GM12878 (cell line): ENCODE measurements around the gene KCNK7. TPM values are rescaled to one million over a fixed set of nuclear protein-coding genes. Genes with fewer than 3 reads are reported as not detected.

Experiments
- ASH2L ChIP-seq: fragments of 300-600, 200-600 bp; sonication (generic); IDR thresholded peaks from 2 replicates; pipeline ENCODE4 v1.6.1; 2017; ENCODE audit warnings: low read depth, mild to moderate bottlenecking, borderline replicate concordance
- BACH1 ChIP-seq: fragments of 450-650 bp; IDR thresholded peaks from 2 replicates; pipeline ENCODE4 v1.6.1; 2017; ENCODE audit warnings: mild to moderate bottlenecking, borderline replicate concordance
- BRCA1 ChIP-seq: IDR thresholded peaks from 2 replicates; pipeline ENCODE4 v1.6.1; 2011; ENCODE audit warnings: low read depth, low read length, improper control_type of control experiment
- CREB1 ChIP-seq: IDR thresholded peaks from 2 replicates; pipeline ENCODE4 v1.6.1; 2012; ENCODE audit warnings: low read depth, mild to moderate bottlenecking, inconsistent platforms
- HDGF ChIP-seq: fragments of 450-650 bp; IDR thresholded peaks from 2 replicates; pipeline ENCODE4 v1.6.1; 2016; ENCODE audit warnings: antibody characterized with exemption
- KDM1A ChIP-seq: fragments of 200-600 bp; sonication (generic); IDR thresholded peaks from 2 replicates; pipeline ENCODE4 v1.6.1; 2016; ENCODE audit warnings: borderline replicate concordance
- MEF2B ChIP-seq: fragments of 450-650 bp; IDR thresholded peaks from 2 replicates; pipeline ENCODE4 v1.6.1; 2018; ENCODE audit warnings: mild to moderate bottlenecking, moderate library complexity; ENCODE audit not compliant: partially characterized antibody, poor library complexity, severe bottlenecking
- MTA2 ChIP-seq: fragments of 450-650 bp; IDR thresholded peaks from 2 replicates; pipeline ENCODE4 v1.6.1; 2016; ENCODE audit warnings: low read depth, mild to moderate bottlenecking, moderate library complexity
- NFYA ChIP-seq: IDR thresholded peaks from 2 replicates; pipeline ENCODE4 v1.6.1; 2011; ENCODE audit warnings: low read depth, mild to moderate bottlenecking, low read length, improper control_type of control experiment, borderline replicate concordance
- NR2C1 ChIP-seq: fragments of 450-650 bp; IDR thresholded peaks from 2 replicates; pipeline ENCODE4 v1.6.1; 2017; ENCODE audit warnings: antibody characterized with exemption, mild to moderate bottlenecking, moderate library complexity
- NRF1 ChIP-seq: conservative IDR thresholded peaks from 2 replicates; pipeline ENCODE4 v1.6.1; 2011; ENCODE audit warnings: mild to moderate bottlenecking, low read depth, low read length, improper control_type of control experiment
- POLR2AphosphoS5 ChIP-seq: IDR thresholded peaks from 2 replicates; pipeline ENCODE4 v1.6.1; 2011; ENCODE audit warnings: mild to moderate bottlenecking, low read length, inconsistent platforms
- RB1 ChIP-seq: fragments of 450-650 bp; formaldehyde crosslinking; IDR thresholded peaks from 2 replicates; pipeline ENCODE4 v1.6.1; 2017; ENCODE audit warnings: mild to moderate bottlenecking, borderline replicate concordance
- RFX5 ChIP-seq: IDR thresholded peaks from 2 replicates; pipeline ENCODE4 v1.6.1; 2011; ENCODE audit warnings: low read depth, low read length, improper control_type of control experiment
- SIN3A ChIP-seq: IDR thresholded peaks from 2 replicates; pipeline ENCODE4 v1.6.1; 2012; ENCODE audit warnings: low read depth, low read length, improper control_type of control experiment
- SMAD1 ChIP-seq: fragments of 450-650 bp; IDR thresholded peaks from 2 replicates; pipeline ENCODE4 v1.6.1; 2018; ENCODE audit warnings: mild to moderate bottlenecking, low read depth; ENCODE audit not compliant: partially characterized antibody
- SMAD5 ChIP-seq: IDR thresholded peaks from 2 replicates; pipeline ENCODE4 v1.6.1; 2016; ENCODE audit warnings: antibody characterized with exemption, low read depth
- SREBF1 ChIP-seq: IDR thresholded peaks from 2 replicates; pipeline ENCODE4 v1.6.1; 2012; ENCODE audit warnings: mild to moderate bottlenecking, low read length
- TARDBP ChIP-seq: IDR thresholded peaks from 2 replicates; pipeline ENCODE4 v1.6.1; 2016; ENCODE audit warnings: borderline replicate concordance
- TCF3 ChIP-seq: IDR thresholded peaks from 2 replicates; pipeline ENCODE4 v1.6.1; 2012; ENCODE audit warnings: low read depth, mild to moderate bottlenecking, low read length, borderline replicate concordance; ENCODE audit not compliant: insufficient read depth
- YBX1 ChIP-seq: fragments of 450-650 bp; IDR thresholded peaks from 2 replicates; pipeline ENCODE4 v1.6.1; 2016; ENCODE audit warnings: antibody characterized with exemption
- ZBED1 ChIP-seq: IDR thresholded peaks from 2 replicates; pipeline ENCODE4 v1.6.1; 2016; ENCODE audit warnings: borderline replicate concordance
- ZSCAN29 ChIP-seq: fragments of 450-650 bp; IDR thresholded peaks from 2 replicates; pipeline ENCODE4 v1.6.1; 2017; ENCODE audit warnings: mild to moderate bottlenecking, moderate library complexity
- polyA plus RNA-seq, 11 experiments: library from polyadenylated mRNA; depleted of rRNA in 4 of 11; unstranded in 6 of 11; stranded (reverse) in 5 of 11; fragments of >200 nt; fragmentation: Nextera tagmentation in 4 of 11; fragmentation: Illumina TruSeq in 1 of 11; extraction: Ambion mirVana in 4 of 11; extraction: Trizol in 1 of 11; gene quantifications; 1 replicate in 1 of 11; 2 replicates in 10 of 11; pipeline versions ENCODE4 v1.2.1 to v1.2.3, GENCODE V29; 2011 to 2016; ENCODE audit warnings: inconsistent platforms in 2 of 11, missing spikeins in 2 of 11, low read depth in 1 of 11
- total RNA-seq, 4 experiments: library from RNA; depleted of rRNA in 3 of 4; stranded (reverse); fragments of >200 nt in 3 of 4; fragmentation: Illumina TruSeq in 1 of 4; extraction: Trizol in 1 of 4; gene quantifications; 2 replicates each; pipeline versions ENCODE4 v1.2.1 to v1.2.3, GENCODE V29; 2013 to 2021
- TF ChIP-seq, protein P1 (sequence below): IDR thresholded peaks from 2 replicates; pipeline ENCODE4 v1.6.1; 2011; ENCODE audit warnings: low read depth, low read length, improper control_type of control experiment, borderline replicate concordance
- TF ChIP-seq, protein P2 (sequence below): IDR thresholded peaks from 2 replicates; pipeline ENCODE4 v1.6.1; 2012; ENCODE audit warnings: low read depth, low read length, improper control_type of control experiment
- TF ChIP-seq, protein P3 (sequence below): fragments of 450-650 bp; IDR thresholded peaks from 2 replicates; pipeline ENCODE4 v1.6.1; 2018; ENCODE audit warnings: borderline replicate concordance, mild to moderate bottlenecking; ENCODE audit not compliant: partially characterized antibody
- TF ChIP-seq, protein P4 (sequence below): fragments of 450-650 bp; IDR thresholded peaks from 2 replicates; pipeline ENCODE4 v1.6.1; 2016; ENCODE audit warnings: mild to moderate bottlenecking

The KCNK7 gene
- total and polyA plus RNA-seq, 10 of the 15 experiments (the other 5 are each of a cell fraction or from before 2014, with no cell fraction given), result 0.11 to 0.54 (median 0.23) TPM; not detected in 7

DNA sequence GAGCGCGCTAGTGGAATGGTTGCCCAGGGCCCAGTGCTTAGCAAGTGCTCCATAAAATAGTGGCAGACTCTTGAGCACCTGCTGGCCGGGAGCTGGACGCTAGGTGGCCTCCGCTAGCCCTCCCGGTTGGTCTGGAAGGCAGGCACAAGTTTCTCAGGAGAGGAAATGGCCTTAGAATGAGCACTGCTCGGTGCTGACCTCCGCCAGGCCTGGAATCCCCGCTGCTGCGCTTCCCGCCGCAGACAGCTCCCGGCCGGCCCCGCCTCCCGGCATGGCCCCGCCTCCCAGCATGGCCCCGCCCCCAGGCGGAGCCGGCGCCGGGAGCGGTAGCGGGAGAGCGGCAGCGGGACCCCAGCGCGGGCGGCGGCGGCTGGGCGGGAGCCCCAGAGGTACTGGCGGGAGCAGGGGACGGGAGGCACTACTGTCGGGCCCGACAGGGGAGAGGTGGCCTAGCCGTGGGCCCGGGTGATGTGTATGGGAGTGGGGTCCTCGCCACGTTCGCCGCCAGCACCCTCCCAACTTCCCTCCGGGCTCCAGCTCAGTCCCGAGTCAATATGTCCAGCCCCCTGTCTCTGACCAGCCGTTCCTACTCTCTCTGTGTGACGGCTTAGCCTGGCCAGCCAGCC, 42.3 kb upstream of the KCNK7 start, which contains the start of gene SIPA1 (continued):
- TF ChIP-seq SMAD5, result 0 out of 2 replicates have a peak, but pooled peaks have one; percentile 19
- TF ChIP-seq HDGF, result no peak
- no peak for TF ChIP-seq NR2C1
- TF ChIP-seq BACH1, result peak; percentile 76
- peak; percentile 8; the same call in 1 of the 2 replicates for TF ChIP-seq CREB1
- 0 out of 2 replicates have a peak, but pooled peaks have one; percentile 6 for TF ChIP-seq TARDBP
- TF ChIP-seq, protein P1, sequence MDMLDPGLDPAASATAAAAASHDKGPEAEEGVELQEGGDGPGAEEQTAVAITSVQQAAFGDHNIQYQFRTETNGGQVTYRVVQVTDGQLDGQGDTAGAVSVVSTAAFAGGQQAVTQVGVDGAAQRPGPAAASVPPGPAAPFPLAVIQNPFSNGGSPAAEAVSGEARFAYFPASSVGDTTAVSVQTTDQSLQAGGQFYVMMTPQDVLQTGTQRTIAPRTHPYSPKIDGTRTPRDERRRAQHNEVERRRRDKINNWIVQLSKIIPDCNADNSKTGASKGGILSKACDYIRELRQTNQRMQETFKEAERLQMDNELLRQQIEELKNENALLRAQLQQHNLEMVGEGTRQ, result no peak
- TF ChIP-seq SREBF1, result no peak
- no peak for TF ChIP-seq NFYA
- TF ChIP-seq, protein P2, sequence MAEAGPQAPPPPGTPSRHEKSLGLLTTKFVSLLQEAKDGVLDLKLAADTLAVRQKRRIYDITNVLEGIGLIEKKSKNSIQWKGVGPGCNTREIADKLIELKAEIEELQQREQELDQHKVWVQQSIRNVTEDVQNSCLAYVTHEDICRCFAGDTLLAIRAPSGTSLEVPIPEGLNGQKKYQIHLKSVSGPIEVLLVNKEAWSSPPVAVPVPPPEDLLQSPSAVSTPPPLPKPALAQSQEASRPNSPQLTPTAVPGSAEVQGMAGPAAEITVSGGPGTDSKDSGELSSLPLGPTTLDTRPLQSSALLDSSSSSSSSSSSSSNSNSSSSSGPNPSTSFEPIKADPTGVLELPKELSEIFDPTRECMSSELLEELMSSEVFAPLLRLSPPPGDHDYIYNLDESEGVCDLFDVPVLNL, result peak; percentile 34; the same call in 1 of the 2 replicates
- no peak for TF ChIP-seq MTA2
- no peak for TF ChIP-seq MEF2B
- TF ChIP-seq, protein P3, sequence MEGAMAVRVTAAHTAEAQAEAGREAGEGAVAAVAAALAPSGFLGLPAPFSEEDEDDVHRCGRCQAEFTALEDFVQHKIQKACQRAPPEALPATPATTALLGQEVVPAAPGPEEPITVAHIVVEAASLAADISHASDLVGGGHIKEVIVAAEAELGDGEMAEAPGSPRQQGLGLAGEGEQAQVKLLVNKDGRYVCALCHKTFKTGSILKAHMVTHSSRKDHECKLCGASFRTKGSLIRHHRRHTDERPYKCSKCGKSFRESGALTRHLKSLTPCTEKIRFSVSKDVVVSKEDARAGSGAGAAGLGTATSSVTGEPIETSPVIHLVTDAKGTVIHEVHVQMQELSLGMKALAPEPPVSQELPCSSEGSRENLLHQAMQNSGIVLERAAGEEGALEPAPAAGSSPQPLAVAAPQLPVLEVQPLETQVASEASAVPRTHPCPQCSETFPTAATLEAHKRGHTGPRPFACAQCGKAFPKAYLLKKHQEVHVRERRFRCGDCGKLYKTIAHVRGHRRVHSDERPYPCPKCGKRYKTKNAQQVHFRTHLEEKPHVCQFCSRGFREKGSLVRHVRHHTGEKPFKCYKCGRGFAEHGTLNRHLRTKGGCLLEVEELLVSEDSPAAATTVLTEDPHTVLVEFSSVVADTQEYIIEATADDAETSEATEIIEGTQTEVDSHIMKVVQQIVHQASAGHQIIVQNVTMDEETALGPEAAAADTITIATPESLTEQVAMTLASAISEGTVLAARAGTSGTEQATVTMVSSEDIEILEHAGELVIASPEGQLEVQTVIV, result no peak
- peak; percentile 73 for TF ChIP-seq POLR2AphosphoS5
- TF ChIP-seq TCF3, result 0 out of 2 replicates have a peak, but pooled peaks have one; percentile 4
- TF ChIP-seq SMAD1, result no peak
- peak; percentile 85; the same call in 1 of the 2 replicates for TF ChIP-seq RB1
- no peak for TF ChIP-seq ZBED1
- no peak for TF ChIP-seq BRCA1
- 0 out of 2 replicates have a peak, but pooled peaks have one; percentile 4 for TF ChIP-seq ZSCAN29
- TF ChIP-seq RFX5, result no peak
- TF ChIP-seq SIN3A, result 0 out of 2 replicates have a peak, but pooled peaks have one; percentile 48
- TF ChIP-seq YBX1, result no peak
- TF ChIP-seq KDM1A, result no peak
- TF ChIP-seq, protein P4, sequence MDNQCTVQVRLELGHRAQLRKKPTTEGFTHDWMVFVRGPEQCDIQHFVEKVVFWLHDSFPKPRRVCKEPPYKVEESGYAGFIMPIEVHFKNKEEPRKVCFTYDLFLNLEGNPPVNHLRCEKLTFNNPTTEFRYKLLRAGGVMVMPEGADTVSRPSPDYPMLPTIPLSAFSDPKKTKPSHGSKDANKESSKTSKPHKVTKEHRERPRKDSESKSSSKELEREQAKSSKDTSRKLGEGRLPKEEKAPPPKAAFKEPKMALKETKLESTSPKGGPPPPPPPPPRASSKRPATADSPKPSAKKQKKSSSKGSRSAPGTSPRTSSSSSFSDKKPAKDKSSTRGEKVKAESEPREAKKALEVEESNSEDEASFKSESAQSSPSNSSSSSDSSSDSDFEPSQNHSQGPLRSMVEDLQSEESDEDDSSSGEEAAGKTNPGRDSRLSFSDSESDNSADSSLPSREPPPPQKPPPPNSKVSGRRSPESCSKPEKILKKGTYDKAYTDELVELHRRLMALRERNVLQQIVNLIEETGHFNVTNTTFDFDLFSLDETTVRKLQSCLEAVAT, result peak; percentile 43; the same call in 1 of the 2 replicates
- no peak for TF ChIP-seq NRF1
- no peak for TF ChIP-seq ASH2L
